HTERT RPE-1 (cell line): ENCODE data around the gene TRMT10A.
"Not testable (repeated sequence)": the region's sequence is repeated elsewhere in the genome, so short reads cannot be mapped to it uniquely, and the experiment has no call there.

ENCODE experiments used
- in situ Hi-C: fragments of 300-500 bp; cut with MboI; formaldehyde crosslinking; loops from 4 replicates; pipeline ENCODE4 v1.14.3; 2020; ENCODE audit warnings: low sequenced_read_pairs

The TRMT10A gene

GRCh38 chr4:99552872-99553271 is 11.0 kb downstream of the TRMT10A start:
- in situ Hi-C loops: no loop called here

GRCh38 chr4:99540277-99540939 is 23.4 kb downstream of the TRMT10A start:
- in situ Hi-C loops: no loop called here

- in situ Hi-C loops: no loop called here
These were observed 26.2 kb downstream of the TRMT10A start for GRCh38 chr4:99537674-99538073.

GRCh38 chr4:99536848-99537247 is 27.0 kb downstream of the TRMT10A start:
- in situ Hi-C loops: no loop called here

GRCh38 chr4:99536271-99536670 is 27.6 kb downstream of the TRMT10A start:
- in situ Hi-C loops: no loop called here

GRCh38 chr4:99534699-99535098 is 29.1 kb downstream of the TRMT10A start:
- in situ Hi-C loops: not testable (repeated sequence)

GRCh38 chr4:99529956-99530355 is 33.9 kb downstream of the TRMT10A start:
- in situ Hi-C loops: no loop called here

- in situ Hi-C loops: no loop called here
These were observed 34.6 kb downstream of the TRMT10A start for GRCh38 chr4:99529228-99529627.

GRCh38 chr4:99518601-99519295 is 45.1 kb downstream of the TRMT10A start:
- in situ Hi-C loops: no loop called here

- in situ Hi-C loops: no loop called here
These were observed 53.1 kb downstream of the TRMT10A start, which contains the start of gene C4orf17 for GRCh38 chr4:99510721-99511120. TSS of gene C4orf17 (plus strand) at chr4:99511021. CDS start at chr4:99513082, 2,061 bp downstream.

GRCh38 chr4:99507762-99508161 is 56.1 kb downstream of the TRMT10A start:
- in situ Hi-C loops: no loop called here

GRCh38 chr4:99507349-99507748 is 56.5 kb downstream of the TRMT10A start:
- in situ Hi-C loops: no loop called here

- in situ Hi-C loops: no loop called here
These were observed 57.1 kb downstream of the TRMT10A start for GRCh38 chr4:99506781-99507180.

- in situ Hi-C loops: no loop called here
These were observed 58.9 kb downstream of the TRMT10A start for GRCh38 chr4:99504804-99505502.
